ENCODE measurements around the gene WDR1. TPM values are rescaled to one million over a fixed set of nuclear protein-coding genes. Genes with fewer than 3 reads are reported as not detected.

The WDR1 gene
- total and polyA plus RNA-seq, 2 donors (not counting 3 experiments of a cell fraction or from before 2014, with no cell fraction given), result 590 to 660 TPM

GRCh38 chr4:10063544-10064300, 52.9 kb downstream of the WDR1 start:
- Histone ChIP-seq H3K79me2 (ENCODE audit: control insufficient read depth, insufficient read depth, low read length) (no peaks in the 10 kb centered on the region), H3K4me2 (ENCODE audit: insufficient read depth, low read length) (no peak overlapping the region), H3K36me3 (ENCODE audit: control insufficient read depth in 2 of 2, extremely low read depth in 1 of 2, insufficient read depth in 2 of 2, low read length in 2 of 2) (peaks cover 0 to 5% of the 10 kb centered on the region in 2 experiments), H3K27ac (ENCODE audit: insufficient read depth, low read depth, low read length) (no peak overlapping the region), H4K20me1 (replicated peaks; ENCODE audit: control insufficient read depth, extremely low read depth, insufficient read depth, low read length) (no peaks in the 10 kb centered on the region), H3K9ac (replicated peaks; ENCODE audit: extremely low read depth, insufficient read depth, low read length) (no peak overlapping the region), H3K9me3 (replicated peaks; ENCODE audit: control insufficient read depth, insufficient read depth, low read length) (no peaks in the 10 kb centered on the region), H3K4me1 (ENCODE audit: control insufficient read depth, extremely low read depth, insufficient read depth, low read length) (no peaks in the 10 kb centered on the region), H2AFZ (ENCODE audit: low read depth, low read length) (no peak overlapping the region), H3K4me3 (replicated peaks in 1 of 3; ENCODE audit: insufficient read depth in 1 of 3, low read depth in 1 of 3, low read length in 3 of 3) (no peak overlapping the region), H3K27me3 (ENCODE audit: control insufficient read depth in 2 of 2, insufficient read depth in 2 of 2, low read length in 2 of 2) (no peaks in the 10 kb centered on the region), H3K9me1 (replicated peaks; ENCODE audit: control insufficient read depth, extremely low read depth, insufficient read depth, low read length) (no peaks in the 10 kb centered on the region)
- intact Hi-C loops (cut with micrococcal nuclease) (loop anchor here (1.0 to 2.0 kb wide), 3 partner anchors 44 to 361 kb away; no protein-coding TSS in a partner anchor), dilution Hi-C loops (cut with MboI; ENCODE audit: extremely low pct_ligation_motif_present, low sequenced_read_pairs) (no loop called here)
- CTCF ChIA-PET, result interaction anchor here (1.0 to 3.2 kb wide), 15 partner anchors 14 to 1063 kb away, joined by 3 to 28 read pairs (median 6); partner anchors contain the start of gene SLC2A9
- TF ChIP-seq JUN (IDR thresholded peaks at IDR 0.05; ENCODE audit: borderline replicate concordance, insufficient read depth, insufficient read length, low read depth) (no peak), EZH2 (IDR thresholded peaks at IDR 0.05; ENCODE audit: borderline replicate concordance, low read depth, low read length, severe bottlenecking) (no peak), MYC (IDR thresholded peaks at IDR 0.05; ENCODE audit: low read depth, low read length) (no peak), FOS (IDR thresholded peaks at IDR 0.05; ENCODE audit: borderline replicate concordance, insufficient read depth, low read length) (no peak), MAX (IDR thresholded peaks at IDR 0.05; ENCODE audit: insufficient read depth, insufficient read length) (no peak), POLR2A (IDR thresholded peaks at IDR 0.05; ENCODE audit: low read depth, low read length) (no peak), POLR2AphosphoS5 (IDR thresholded peaks at IDR 0.05; ENCODE audit: insufficient read depth, low read depth, low read length) (peak; percentile 16), GATA2 (IDR thresholded peaks at IDR 0.05; ENCODE audit: insufficient read depth, insufficient read length, low read depth, low read length) (no peak), CTCF (IDR thresholded peaks at IDR 0.05; ENCODE audit: extremely low read depth in 1 of 2, insufficient read depth in 1 of 2, low read depth in 1 of 2, low read length in 2 of 2) (peak; percentile 40 to 70)
- FAIRE-seq (peak; percentile 73), DNase-seq (ENCODE audit: low read depth, low spot score) (peak; percentile 82)
- POLR2A ChIA-PET, result interaction anchor here (1.8 kb wide), 1 partner anchor 53 kb away, joined by 7 read pairs; the partner anchor contains the start of gene WDR1
- BruUV-seq (replicated peaks), result no TSS peak
